NCI-H1436 treated with DMSO at 0.1 percent for 48 hours (cell line): Measurements from ENCODE around the gene SLC6A18.

Source experiments
- DNase-seq: peaks from one replicate; lab custom pipeline; 2025; lab: John Stamatoyannopoulos, UW

Gene SLC6A18

DNA sequence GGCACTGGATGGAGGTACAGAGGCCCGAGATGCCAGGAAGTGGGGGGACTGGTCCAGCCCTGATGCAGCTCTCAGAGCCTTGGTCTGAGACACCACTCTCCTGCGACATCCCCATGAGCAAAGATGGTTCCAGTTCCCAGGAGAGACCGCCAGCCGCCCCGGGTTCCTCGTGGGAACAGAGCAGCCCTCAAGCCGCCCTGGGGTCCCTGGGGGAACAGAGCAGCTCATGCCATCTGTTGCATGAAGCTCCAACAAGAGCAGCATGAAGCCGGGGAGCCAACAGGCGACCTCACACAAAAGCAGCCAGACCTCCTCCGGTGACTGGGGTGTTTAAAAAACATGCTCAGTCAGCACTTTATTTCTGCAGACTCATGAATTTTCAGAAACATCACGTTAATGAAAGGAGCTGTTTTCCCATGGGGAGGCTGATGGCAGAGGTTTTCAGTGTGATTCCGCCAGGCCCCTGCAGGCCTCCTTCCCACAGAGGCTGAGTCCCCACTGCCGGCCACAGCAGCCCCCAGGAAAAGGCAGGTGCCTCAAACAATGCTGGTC, 6.2 kb downstream of the SLC6A18 start:
- peak; percentile 6 for DNase-seq

GRCh38 chr5:1232780-1233179, 7.6 kb downstream of the SLC6A18 start:
- no peak for DNase-seq

DNA sequence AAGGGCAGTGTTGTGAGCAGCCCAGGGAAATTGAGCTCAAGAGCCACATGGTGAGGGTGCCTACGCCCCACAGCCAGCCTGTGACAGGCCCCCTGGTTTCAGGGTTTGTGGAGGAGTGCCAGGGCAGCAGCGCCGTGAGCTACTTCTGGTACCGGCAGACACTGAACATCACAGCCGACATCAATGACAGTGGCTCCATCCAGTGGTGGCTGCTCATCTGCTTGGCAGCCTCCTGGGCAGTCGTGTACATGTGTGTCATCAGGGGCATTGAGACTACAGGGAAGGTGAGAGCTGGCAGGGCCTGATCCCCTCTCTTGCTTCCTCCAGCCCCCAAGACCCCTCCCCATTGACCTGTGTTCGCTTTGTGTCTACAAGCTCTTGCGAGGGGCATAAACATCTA, 10.2 kb downstream of the SLC6A18 start:
- no peak for DNase-seq

GRCh38 chr5:1235838-1236237, 10.7 kb downstream of the SLC6A18 start:
- no peak for DNase-seq

- DNase-seq = no peak
Measured at GRCh38 chr5:1239505-1240251, 14.5 kb downstream of the SLC6A18 start.

- no peak for DNase-seq
Measured at GRCh38 chr5:1240496-1241260, 15.5 kb downstream of the SLC6A18 start.

DNA sequence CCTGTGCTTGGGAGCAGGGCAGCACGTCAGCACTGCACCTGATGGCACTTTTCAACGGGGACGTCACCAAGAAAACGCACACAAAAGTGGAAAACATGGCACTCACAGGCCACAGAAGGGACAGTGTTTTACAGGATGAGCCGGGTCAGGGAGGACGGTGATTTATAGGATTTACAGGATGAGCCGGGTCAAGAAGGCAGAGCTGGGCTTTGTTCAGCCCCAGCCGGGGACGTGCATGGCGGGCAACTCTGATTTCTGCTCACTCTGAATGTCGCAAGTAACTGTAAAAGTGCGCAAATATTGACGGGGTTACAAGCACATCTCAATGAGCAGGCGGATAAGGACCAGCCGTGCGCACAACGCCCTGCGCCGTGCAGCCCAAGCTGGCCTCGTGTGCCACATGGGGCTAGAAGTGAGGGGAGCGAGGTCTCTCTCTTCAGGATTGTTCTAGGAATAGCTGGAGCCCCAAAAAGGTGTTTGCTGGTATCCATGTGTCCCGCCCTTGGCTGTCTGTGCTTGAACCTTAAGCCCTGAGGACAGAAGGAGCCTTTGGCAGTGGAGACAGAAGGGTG, 16.4 kb downstream of the SLC6A18 start:
- DNase-seq = no peak

GRCh38 chr5:1242733-1243486, 17.7 kb downstream of the SLC6A18 start:
- DNase-seq = no peak

DNA sequence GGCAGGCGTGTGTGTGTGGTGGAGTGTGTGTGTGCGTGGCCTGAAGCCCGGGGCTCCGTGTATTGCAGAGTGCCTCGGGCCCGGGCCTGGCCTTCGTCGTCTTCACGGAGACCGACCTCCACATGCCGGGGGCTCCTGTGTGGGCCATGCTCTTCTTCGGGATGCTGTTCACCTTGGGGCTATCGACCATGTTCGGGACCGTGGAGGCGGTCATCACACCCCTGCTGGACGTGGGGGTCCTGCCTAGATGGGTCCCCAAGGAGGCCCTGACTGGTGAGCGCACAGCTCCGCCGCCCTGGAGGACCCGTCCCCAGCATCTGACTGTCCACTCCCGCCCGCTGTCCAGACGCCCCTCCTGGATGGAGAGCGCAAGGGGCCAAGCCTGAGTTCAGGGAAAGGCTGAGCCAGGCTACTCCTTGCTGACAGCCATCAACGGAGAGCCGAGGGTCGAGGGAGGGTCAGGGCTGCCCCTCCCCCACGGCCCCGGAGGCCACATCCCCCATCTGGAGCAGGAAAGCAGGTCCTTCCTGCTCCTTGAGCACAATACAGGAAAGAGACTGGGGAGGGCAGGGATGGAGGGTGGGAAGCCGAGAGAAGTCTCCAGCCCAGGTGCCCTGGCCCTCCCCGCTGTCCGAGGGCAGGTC, 18.4 kb downstream of the SLC6A18 start:
- no peak for DNase-seq

- DNase-seq = no peak
Measured at GRCh38 chr5:1244255-1244654, 19.1 kb downstream of the SLC6A18 start.

DNA sequence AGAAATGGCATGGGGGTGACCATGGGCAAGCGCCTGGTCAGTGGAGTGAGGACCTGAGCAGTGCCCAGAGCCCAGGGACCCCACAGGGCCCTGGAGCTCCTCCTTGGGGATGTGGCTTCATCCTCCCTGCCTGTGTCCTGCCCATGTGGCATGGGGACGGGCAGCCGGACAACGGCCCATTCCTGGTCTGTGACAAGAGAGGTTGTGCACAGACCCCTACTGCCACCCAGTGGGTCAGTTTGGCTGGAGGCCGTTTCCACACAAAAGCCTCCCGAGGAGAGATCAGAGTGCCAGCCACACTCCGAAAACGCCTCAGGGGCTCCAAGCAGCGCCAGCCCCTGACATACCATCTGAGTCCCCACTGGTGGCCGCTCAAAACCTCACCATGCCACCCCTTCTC, 19.8 kb downstream of the SLC6A18 start:
- DNase-seq = no peak

- no peak for DNase-seq
Measured at GRCh38 chr5:1245905-1246576, 20.9 kb downstream of the SLC6A18 start.

DNA sequence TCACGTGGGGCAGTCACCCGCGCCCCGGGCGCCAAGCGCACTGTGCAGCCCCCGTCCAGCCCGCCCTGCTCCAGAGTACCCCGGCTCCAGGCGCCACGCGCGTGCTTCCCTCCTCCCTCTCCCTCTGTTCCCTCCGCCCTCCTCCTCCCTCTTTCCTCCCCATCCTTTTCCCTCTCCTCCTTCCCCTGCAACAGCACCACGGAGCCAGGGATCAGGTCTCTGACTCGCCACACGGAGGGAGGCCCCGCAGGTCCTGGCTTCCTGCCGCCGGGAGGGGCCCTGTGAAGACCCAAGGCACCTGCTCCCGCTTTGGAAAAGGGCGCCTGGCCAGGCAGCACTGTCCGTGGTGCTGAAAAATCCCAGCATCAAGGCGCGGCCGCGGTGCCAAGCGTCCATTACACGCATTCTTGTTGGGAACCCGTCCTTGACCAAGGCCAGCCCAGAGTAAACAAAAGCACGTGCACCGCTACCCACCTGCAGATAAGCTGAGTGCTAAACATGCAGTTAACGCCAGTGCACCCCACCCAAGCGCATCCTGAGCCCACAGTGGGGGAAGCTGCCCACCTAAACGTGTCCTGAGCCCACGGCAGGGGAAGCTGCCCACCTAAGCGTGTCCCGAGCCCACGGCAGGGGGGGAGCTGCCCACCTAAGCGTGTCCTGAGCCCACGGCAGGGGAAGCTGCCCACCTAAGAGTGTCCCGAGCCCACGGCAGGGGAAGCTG, 21.7 kb downstream of the SLC6A18 start:
- DNase-seq = no peak

- no peak for DNase-seq
Measured at GRCh38 chr5:1247811-1248210, 22.6 kb downstream of the SLC6A18 start.

DNA sequence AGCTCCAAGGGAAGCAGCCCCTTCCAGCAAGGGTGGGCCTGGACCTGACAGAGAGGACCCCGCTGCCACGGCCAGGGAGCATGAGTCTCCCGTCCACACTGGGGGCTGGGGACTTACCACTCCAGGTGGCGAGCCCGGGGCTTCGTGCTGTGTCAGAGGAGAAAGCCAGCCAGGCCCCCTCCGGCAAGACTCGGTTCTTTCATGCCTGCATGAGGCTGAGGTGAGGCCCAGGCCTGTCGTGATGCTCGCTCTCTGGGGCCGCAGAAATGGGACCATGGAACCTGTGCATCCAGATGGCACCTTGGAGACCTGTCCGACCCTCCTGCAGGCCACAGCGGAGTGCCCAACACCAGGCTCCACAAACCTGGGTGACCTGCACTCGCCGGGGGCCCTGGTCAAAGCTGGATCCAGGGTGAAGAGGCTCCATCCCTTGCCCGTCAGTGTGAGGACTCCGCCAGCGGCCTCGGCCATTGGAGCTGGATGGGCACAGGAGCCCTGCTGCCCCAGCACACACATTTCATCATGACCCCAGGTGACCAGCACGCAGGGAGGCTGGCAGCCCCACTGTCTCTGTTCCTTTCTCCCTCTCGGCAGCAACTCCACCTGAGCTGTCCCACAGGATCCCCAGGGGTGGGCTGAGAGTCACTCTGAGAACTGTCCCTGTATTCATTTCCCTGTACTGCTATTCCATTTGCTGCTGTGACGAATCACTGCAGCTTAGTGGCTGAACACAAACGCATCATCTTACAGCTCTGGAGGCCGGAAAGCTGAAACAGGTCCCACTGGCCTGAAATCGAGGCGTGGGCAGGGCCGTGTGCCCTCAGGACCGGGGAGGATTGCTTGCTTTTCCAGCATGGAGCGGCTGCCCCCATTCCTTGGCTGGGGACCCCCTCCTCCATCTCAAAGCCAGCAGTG, 24.4 kb downstream of the SLC6A18 start:
- DNase-seq = no peak

DNA sequence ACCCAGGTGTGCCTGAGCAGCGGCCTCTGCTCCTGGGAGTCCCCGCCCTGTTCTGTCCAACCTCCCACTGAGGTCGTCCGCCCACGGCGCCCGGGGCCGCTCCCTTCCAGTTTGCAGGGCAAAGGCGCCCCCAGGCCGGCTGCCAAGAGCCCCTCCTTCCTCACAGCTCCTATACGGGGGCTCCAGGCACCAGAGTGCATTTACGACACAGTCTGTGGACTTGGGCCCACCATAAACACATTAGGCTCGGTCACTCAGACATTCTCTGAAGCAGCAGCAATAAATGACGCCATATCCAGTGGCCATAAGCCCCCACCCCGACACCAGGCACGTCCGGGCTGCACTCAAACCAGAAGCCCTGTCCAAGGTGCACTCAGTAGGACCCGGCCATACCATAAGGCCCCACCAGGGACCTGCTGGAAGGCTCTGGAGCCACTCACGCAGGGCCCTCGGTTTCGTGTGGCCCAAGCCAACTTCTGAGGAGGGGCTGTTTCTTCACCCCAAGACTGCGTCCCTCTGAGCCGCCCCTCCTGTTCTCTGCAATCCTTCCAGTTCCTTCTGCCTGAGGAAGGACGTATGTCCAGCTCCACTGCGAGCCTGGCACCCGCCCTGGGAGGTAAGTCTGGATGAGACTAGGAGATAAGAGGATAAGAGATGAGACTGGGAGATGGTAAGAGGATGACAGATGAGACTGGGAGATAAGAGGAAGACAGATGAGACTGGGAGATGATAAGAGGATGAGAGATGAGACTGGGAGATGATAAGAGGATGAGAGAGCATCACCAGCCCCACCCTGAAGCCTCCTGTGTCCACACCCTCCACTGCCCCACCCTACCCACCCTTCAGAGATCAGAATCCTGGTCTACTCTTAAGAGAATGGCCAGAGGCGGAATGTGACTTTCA, 26.7 kb downstream of the SLC6A18 start:
- no peak for DNase-seq

- DNase-seq = no peak
Measured at GRCh38 chr5:1252681-1253080, 27.5 kb downstream of the SLC6A18 start.

DNA sequence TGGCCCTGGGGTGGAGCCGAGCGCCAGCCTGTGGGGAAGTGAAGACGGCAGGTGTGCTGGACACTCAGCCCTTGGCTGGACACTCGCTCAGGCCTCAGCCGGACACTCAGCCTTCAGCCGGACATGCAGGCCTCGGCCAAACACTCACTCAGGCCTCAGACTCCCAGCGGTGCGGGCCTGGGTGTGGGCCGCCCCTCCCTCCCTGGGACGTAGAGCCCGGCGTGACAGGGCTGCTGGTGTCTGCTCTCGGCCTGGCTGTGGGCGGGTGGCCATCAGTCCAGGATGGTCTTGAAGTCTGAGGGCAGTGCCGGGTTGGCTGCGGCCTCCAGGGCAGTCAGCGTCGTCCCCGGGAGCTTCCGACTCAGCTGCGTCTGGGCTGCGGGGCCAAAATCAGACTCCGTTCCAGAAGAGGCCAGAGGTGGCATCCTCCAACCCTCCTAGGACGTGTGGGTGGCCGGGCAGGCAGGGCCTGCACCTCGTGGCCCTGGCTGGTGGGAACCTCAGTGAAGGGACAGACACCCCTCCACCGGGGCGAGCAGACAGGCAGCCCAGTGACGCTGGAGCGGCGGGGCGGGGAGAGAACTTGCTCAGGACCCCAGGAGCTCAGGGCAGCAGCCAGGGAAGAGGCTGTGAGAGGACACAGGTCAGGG, 28.4 kb downstream of the SLC6A18 start:
- DNase-seq = no peak
